ENCODE data around the gene C2CD4A. TPM values are rescaled to one million over a fixed set of nuclear protein-coding genes. Genes with fewer than 3 reads are reported as not detected.

Gene C2CD4A
- total and polyA plus RNA-seq, 9 of the 15 experiments (the other 6 are each of a cell fraction or from before 2014, with no cell fraction given) = not detected

DNA sequence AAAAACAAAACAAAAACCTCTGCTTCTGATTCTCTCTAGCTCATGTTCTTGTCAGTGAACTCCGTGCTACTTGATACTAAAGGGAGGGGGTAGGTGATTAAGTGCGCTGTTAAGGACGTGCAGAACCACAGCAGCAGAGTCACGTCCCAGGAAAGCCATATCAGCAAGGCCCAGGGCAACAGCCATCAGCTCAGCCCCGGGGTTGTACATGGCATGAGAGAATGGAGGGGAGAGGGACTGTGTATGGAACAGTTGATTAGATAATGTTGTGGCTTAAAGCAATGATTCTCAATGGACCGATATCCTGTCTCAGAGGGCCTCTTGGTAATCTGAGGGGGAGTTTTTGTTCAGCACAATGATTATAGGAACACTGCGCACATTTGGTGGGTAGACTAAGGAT lies 27.6 kb downstream of the C2CD4A start (continued):
- TF ChIP-seq GABPA (tag; conservative IDR thresholded peaks at IDR 0.05; ENCODE audit: low read depth) (no peak), ZNF197 (CRISPR knock-in tag; IDR thresholded peaks at IDR 0.05; ENCODE audit: low read depth) (peak; percentile 78; the same call in 1 of the 2 replicates), NCOA1 (IDR thresholded peaks at IDR 0.05; ENCODE audit: low read depth) (peak; percentile 49; the same call in 1 of the 2 replicates), ELF4 (CRISPR knock-in tag; IDR thresholded peaks at IDR 0.05) (no peak), FOXK1 (CRISPR knock-in tag; IDR thresholded peaks at IDR 0.05; ENCODE audit: borderline replicate concordance) (no peak), PPARD (CRISPR knock-in tag; IDR thresholded peaks at IDR 0.05) (no peak), ZNF583 (CRISPR knock-in tag; IDR thresholded peaks at IDR 0.05) (peak; percentile 59; the same call in 1 of the 2 replicates), GATA2 (CRISPR knock-in tag; IDR thresholded peaks at IDR 0.05) (peak; percentile 55; the same call in 1 of the 2 replicates), ZBTB7A (IDR thresholded peaks at IDR 0.05; ENCODE audit: borderline replicate concordance, control insufficient read depth, low read depth, low read length) (no peak), U2AF2 (optimal IDR thresholded peaks at IDR 0.05; ENCODE audit: low read depth, low read length) (no peak), SRSF7 (optimal IDR thresholded peaks at IDR 0.05; ENCODE audit: low read depth, low read length) (no peak), ZNF436 (CRISPR knock-in tag; IDR thresholded peaks at IDR 0.05) (no peak), TAF15 (IDR thresholded peaks at IDR 0.05; ENCODE audit: low read depth, low read length) (no peak), POLR2B (IDR thresholded peaks at IDR 0.05; ENCODE audit: low read depth, partially characterized antibody) (no peak), MYC (IDR thresholded peaks at IDR 0.05; ENCODE audit: low read depth, low read length) (no peak), MYC (CRISPR knock-in tag; IDR thresholded peaks at IDR 0.05; ENCODE audit: borderline replicate concordance, low read depth) (no peak), MBD2 (IDR thresholded peaks at IDR 0.05; ENCODE audit: borderline replicate concordance, low read depth) (peak; percentile 15; the same call in 1 of the 2 replicates), GTF2E2 (tag; IDR thresholded peaks at IDR 0.05) (no peak), ZNF282 (CRISPR knock-in tag; IDR thresholded peaks at IDR 0.05) (no peak), ZNF311 (CRISPR knock-in tag; IDR thresholded peaks at IDR 0.05) (peak; percentile 72; the same call in 1 of the 2 replicates), EGR1 (conservative IDR thresholded peaks at IDR 0.05) (peak; percentile 35; the same call in 1 of the 2 replicates), ZNF12 (CRISPR knock-in tag; IDR thresholded peaks at IDR 0.05) (no peak), ZNF668 (CRISPR knock-in tag; IDR thresholded peaks at IDR 0.05) (no peak), BACH1 (tag; IDR thresholded peaks at IDR 0.05) (no peak), TEAD1 (CRISPR knock-in tag; IDR thresholded peaks at IDR 0.05) (peak in 1 of 2 experiments; percentile 81; a peak in 2 of 4 replicates), ZNF253 (CRISPR knock-in tag; conservative IDR thresholded peaks at IDR 0.05) (no peak), HDAC1 (IDR thresholded peaks at IDR 0.05) (peak in 1 of 2 experiments; percentile 97; a peak in 2 of 4 replicates), ASH1L (IDR thresholded peaks at IDR 0.05; ENCODE audit: borderline replicate concordance, low read depth, partially characterized antibody) (no peak), MXI1 (IDR thresholded peaks at IDR 0.05; ENCODE audit: low read depth, low read length) (no peak), NR2F6 (CRISPR knock-in tag; IDR thresholded peaks at IDR 0.05) (no peak)
- TF ChIP-seq, protein P1, sequence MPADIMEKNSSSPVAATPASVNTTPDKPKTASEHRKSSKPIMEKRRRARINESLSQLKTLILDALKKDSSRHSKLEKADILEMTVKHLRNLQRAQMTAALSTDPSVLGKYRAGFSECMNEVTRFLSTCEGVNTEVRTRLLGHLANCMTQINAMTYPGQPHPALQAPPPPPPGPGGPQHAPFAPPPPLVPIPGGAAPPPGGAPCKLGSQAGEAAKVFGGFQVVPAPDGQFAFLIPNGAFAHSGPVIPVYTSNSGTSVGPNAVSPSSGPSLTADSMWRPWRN (IDR thresholded peaks at IDR 0.05; ENCODE audit: low read depth) = peak; percentile 90
- TF ChIP-seq, protein P2, sequence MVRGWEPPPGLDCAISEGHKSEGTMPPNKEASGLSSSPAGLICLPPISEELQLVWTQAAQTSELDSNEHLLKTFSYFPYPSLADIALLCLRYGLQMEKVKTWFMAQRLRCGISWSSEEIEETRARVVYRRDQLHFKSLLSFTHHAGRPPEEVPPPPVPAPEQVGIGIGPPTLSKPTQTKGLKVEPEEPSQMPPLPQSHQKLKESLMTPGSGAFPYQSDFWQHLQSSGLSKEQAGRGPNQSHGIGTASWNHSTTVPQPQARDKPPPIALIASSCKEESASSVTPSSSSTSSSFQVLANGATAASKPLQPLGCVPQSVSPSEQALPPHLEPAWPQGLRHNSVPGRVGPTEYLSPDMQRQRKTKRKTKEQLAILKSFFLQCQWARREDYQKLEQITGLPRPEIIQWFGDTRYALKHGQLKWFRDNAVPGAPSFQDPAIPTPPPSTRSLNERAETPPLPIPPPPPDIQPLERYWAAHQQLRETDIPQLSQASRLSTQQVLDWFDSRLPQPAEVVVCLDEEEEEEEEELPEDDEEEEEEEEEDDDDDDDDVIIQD (CRISPR knock-in tag; IDR thresholded peaks at IDR 0.05) = no peak

Measured in K562 (cell line).